Melanocyte of skin (primary cell): ENCODE data around the gene PPM1B. TPM values are rescaled to one million over a fixed set of nuclear protein-coding genes. Genes with fewer than 3 reads are reported as not detected.

Experiments used
- small RNA-seq, 2 donors: library from RNA; depleted of rRNA; stranded (forward); fragments of <200 nt; gene quantifications; one replicate each; pipeline ENCODE3, GENCODE V24; 2012
- total RNA-seq, 2 donors: library from RNA; depleted of rRNA; stranded (reverse); fragments of >200 nt; gene quantifications; 2 replicates each; pipeline ENCODE4 v1.2.3, GENCODE V29; 2012

The PPM1B gene
- total RNA-seq: 10 to 100 TPM; 30.3 to 31.0 TPM

GRCh38 chr2:44168681-44169154 lies at the start of gene PPM1B:
PPM1B (plus strand) TSS chr2:44168875; CDS start chr2:44201200, 32,325 bp downstream.

Small RNAs within 50 kb of the gene (small RNA-seq; reads per million reads assigned to genes)
- 0 reads per million in 2 donors for gene RNU6-566P

Other genes starting within 250 kb of the PPM1B start
- 100 to 1,000 TPM in 1 of 2 donors, 10 to 100 TPM in 1; 65.7 to 101 TPM for gene LRPPRC, start 172.9 kb upstream of the PPM1B start, total RNA-seq
- gene SLC3A1, start 106.6 kb downstream of the PPM1B start, total RNA-seq: under 1 TPM; under 0.01 TPM
- 10 to 100 TPM; 34.6 to 42.0 TPM for gene PREPL, start 192.6 kb downstream of the PPM1B start, total RNA-seq
- 10 to 100 TPM in 1 of 2 donors, 1 to 10 TPM in 1; 8.3 to 11.4 TPM for gene CAMKMT, start 193.1 kb downstream of the PPM1B start, total RNA-seq